ENCODE results near the gene SLC39A5.

Gene SLC39A5

DNA sequence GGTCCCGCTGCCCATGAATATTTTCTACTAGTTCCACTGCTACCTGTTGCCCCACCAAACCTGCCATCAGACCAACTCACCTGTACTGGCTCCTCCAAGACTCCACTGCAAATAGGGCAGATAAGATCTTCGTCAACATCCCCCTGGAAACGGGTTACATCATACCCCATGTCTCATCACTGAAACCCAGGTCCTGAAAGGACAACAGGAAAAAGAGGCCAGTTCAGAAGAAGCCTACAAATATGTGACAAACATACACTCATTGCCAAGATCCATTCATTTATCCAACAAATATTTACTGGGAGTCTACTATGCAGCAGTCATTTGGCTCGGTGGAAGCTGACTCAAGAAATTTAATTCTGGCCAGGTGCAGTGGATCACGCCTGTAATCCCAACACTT lies 16.0 kb upstream of the SLC39A5 start:
- no peak for DNase-seq (ENCODE audit: low spot score)

DNA sequence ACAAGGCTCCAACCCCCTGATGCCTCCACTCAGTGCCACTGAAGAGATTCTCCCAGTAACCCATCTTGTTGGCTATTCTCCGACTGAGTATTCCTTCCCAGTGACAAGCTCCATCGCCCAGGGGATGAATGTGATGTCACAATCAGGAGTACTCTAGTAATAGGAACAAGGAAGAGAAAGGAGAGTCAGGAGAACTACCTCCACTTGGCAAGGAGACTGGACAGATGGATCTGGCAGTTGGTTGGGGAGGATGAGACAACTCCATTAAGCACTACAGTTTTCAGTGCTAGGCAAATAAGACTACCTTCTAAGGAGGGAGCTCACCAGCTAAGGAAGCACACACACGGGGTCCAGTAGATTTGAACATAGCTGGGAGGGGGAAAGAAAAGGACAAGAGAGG lies 13.4 kb upstream of the SLC39A5 start:
- no peak for DNase-seq (ENCODE audit: low spot score)

DNA sequence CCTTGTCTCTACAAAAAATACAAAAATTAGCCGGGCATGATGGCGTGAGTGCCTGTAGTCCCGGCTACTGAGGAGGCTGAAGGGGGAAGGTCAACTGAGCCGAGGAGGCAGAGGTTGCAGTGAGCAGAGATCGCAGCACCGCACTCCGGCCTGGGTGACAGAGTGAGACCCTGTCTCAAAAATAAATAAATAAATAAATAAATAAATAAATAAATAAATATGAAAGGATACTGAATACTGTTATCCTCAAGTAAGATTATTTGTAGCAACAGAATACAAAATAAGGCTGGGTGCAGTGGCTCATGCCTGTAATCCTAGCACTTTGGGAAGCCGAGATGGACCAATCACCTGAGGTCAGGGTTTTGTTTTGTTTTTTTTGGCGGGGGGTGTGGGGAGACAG lies 10.0 kb upstream of the SLC39A5 start:
- no peak for DNase-seq (ENCODE audit: low spot score)

DNA sequence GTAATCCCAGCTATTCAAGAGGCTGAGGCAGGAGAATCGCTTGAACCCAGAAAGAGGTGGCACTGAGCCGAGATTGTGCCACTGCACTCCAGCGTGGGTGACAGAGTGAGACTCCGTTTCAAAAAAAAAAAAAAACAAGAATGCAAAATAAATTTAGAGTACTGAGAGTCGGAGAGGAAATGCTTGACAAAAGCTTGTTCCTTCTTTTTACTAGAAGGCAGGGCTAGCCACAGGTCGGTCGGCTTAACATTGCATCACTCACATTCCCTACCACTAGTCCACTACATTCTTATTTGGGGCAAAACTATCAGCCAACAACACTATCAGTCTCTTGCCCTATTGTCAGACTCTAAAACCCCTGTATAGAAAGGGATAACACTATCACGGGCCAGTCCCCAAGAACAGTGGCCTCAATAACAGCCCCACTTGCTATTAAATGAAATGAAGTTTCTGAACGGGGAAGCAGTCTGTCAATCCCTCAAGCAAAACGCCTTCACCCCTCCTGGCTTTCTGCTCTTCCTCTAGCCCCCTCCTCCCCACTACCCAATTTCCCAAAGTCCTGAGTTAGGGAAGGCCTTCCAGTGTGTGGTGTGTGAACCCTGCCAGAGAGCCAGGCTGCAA lies 9.1 kb upstream of the SLC39A5 start:
- no peak for DNase-seq (ENCODE audit: low spot score)

DNA sequence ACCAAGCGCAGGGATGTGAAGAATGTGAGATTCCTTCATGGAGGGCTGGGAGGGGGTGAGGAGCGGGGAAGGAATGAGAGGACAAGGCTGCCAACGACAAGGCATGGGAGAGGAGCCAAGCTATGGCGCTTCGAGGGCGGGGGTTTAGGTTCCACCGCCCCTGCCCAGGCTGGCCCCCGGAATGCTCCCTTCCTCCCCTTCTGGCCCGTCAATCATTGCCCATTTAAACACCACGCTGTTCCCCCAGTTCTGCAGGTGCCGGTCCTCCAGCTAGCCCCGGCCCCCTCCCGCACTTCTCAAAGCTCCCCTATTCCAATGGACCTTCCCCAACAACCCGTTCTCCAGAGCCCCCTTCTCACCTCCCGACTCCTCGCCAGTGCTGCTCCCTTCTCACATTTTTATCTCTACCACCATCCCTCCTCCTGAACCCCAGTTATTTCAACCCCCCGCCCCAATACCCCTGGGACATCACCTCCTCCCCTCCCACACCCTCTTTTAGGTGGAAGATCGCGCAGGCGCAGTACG lies 8.6 kb upstream of the SLC39A5 start:
- DNase-seq (ENCODE audit: low spot score), result no peak

DNA sequence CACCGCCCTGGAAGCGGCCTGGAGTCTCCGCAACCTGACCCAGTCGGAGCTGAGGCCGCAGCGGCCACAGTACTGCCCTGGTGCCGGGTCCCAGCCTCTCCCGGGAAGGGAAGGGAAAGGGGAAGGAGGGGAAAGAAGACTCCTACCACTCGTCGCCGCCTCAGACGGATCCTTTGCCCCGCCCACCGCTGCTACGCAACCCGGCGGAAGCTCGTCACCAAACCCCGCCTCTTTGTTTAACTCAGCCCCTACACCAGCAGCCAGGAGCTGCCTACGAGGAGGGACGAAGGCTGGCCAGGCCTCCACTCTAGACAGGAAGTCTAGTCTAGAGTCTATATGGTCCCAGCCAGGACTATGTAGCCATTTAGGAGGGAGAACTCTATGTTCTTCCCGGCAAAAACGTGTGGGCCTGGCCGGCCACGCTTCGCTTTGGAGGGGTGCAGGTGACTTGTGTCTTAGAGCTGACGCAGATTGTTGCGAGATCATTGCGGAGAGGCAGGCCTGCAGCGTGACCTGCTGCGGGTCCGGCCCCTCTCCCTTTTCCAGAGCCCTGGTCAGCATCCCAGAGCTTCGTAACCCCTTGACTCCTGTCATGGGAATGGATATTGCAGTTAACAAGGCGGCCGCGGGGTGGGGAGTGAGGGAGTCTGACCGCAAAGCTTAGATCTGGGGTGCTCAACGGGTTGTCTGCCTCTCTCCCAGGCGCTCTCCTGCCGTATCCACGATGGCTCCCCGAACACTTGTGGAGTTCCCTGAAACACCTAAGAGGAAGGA lies 7.9 kb upstream of the SLC39A5 start, which contains the start of gene RNF41:
Gene RNF41, minus strand, starts transcription at position 166 of the 774 bp plus-strand sequence. CDS start 7,875 bp downstream, outside the sequence.
- peak; percentile 96 for DNase-seq (ENCODE audit: low spot score)

DNA sequence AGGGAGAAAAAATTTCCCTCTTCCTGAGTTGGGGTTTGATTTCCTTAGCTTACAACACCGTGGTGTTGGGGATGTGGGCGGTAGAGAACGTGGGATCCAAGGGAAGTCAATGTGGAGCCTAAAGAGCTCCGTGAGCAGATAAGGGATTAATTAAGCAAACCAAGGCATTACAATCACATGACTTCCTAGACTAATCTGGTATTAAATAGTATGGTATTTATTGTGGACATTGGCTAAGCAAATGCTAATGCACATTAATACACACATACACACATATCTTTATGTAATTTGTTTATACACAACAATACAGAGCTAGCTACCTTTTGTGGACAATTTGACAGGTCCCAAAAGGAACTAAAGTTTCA lies 7.3 kb upstream of the SLC39A5 start:
- no peak for DNase-seq (ENCODE audit: low spot score)

DNA sequence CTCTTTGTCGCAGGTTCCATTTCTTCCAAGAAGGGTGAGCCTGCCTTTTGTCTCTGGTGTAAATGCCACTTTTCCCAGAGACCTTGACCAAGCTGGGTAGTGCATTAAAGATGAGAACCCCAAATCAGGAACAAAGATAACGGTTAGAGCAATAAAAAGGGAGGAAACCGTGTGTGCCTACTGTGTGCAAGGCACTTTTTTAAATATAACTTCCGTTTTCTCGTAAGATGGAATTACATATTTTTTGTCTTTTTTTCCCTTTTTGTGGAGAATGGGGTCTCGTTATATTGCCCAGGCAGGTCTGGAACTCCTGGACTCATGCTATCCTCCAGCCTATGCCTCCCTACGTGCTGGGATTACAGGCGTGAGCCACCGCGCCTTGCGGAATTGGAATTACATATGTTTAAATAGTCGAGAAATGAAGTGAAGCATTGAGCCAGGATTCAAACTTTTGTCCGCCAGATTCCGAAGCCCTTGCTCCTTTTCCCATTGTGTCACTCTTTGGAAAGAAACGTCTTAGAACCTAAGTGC lies 6.2 kb upstream of the SLC39A5 start:
- DNase-seq (ENCODE audit: low spot score), result no peak

DNA sequence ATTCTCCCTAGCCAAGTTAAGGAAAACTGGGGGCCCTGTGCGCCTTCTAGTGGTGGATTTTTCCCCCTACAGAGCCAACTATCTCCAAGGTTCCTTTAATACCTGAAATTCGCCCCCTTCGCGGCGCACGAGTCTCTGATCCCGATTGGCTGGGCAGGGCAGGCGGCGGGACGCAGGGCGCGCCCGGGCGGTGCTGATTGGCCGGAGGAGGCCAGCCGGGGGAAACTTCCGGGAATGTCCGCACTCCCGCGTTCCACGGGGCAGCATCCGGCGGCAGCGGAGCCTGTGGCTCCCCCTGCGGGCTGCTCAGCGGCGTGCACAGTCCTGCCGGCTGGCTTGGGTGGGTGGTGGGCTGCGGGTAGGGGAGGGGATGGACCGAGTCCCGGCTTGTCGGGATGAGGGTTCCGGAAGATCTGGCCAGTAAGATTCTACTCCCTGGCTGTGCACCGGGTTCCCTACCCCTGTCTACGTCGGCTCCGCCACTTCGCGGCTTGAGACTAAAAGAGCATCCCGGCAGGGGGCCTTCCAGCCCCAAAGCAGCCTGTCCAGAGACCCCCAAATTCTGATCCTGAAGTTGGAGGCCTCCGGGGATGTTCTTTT lies 5.6 kb upstream of the SLC39A5 start, which contains the start of gene NABP2:
Gene NABP2, plus strand, starts transcription at position 241 of the 600 bp plus-strand sequence. CDS start 515 bp downstream, outside the sequence.
- DNase-seq (ENCODE audit: low spot score), result peak; percentile 96

DNA sequence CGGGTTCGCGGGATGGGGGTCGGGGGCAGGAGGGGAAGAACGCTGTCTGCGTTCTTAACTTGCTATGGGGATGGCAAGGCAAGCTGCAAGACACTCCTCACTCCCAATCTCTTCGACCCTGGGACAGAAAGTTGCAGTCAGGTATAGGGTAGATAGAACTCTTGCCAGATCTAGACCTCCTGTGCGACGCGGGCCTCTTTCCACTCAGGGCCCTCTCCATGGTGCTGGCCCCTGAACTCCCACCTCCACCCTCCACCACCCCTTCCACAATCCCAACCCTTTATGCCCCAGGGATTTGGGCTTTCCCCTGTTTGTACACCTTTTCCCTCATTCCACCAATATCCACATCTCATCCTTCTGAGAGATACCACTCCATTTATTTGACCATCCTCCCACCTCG lies 4.9 kb upstream of the SLC39A5 start:
- no peak for DNase-seq (ENCODE audit: low spot score)

DNA sequence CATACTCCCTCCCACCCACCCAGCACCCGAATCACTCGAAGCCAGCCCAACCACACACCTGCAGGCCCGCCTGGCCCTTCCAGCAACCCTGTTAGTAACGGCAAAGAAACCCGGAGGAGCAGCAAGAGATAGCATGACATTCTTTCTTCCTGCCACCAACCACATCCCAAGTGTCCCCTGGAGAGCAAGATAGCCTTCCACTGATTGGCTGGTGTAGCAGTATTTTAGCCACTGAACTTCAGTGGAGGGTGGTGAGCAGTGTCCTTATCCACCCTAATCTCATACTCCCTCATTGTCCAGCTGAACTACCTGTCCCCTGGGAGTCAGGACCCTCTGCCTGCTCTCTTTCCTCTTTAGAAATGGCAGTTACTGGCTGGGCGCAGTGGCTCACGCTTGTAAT lies 769 bp upstream of the SLC39A5 start:
- no peak for DNase-seq (ENCODE audit: low spot score)

DNA sequence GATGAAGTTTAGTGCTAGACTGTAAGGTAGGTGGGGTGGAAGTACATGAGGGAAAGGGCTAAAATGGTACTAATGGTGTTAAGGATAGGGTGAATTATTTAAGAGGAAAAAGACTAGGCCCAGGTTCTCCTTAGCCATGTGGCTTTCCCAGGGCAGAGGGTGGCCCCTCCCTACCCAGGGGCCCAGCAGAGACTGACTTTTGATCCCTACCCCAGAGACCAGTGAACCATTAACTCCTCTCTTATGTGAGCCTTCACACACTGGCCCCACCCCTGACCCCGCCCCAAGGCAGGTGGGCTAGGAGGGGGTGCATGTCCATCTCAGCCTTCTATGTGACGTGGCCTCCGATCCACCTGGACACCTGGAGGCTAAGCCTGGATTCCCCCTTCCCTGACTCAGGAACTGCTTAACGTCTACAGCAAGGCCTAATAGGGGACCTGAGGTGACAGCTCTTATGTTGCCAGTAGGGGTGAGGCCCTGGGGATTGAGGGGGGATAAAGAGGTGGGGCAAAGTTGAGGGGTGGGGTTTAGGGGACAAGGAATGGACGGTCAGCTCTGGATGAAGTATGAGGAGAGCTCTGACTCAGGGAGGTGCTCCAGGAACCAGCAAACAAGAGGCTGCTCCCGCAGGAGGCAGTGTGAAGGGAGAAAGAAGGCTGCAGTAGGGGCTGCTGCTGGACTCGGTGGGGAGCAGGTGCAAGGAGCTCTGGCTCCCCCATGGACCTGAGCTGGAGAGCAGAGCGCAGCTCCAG lies 757 bp downstream of the SLC39A5 start:
- DNase-seq (ENCODE audit: low spot score), result no peak

DNA sequence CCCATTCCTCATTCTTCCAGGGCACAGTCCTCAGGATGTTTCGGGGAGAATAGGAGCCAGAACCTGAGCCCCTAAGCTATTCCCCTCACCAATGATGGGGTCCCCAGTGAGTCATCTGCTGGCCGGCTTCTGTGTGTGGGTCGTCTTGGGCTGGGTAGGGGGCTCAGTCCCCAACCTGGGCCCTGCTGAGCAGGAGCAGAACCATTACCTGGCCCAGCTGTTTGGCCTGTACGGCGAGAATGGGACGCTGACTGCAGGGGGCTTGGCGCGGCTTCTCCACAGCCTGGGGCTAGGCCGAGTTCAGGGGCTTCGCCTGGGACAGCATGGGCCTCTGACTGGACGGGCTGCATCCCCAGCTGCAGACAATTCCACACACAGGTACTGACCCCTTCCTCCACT lies 1.3 kb downstream of the SLC39A5 start:
- DNase-seq (ENCODE audit: low spot score), result no peak

DNA sequence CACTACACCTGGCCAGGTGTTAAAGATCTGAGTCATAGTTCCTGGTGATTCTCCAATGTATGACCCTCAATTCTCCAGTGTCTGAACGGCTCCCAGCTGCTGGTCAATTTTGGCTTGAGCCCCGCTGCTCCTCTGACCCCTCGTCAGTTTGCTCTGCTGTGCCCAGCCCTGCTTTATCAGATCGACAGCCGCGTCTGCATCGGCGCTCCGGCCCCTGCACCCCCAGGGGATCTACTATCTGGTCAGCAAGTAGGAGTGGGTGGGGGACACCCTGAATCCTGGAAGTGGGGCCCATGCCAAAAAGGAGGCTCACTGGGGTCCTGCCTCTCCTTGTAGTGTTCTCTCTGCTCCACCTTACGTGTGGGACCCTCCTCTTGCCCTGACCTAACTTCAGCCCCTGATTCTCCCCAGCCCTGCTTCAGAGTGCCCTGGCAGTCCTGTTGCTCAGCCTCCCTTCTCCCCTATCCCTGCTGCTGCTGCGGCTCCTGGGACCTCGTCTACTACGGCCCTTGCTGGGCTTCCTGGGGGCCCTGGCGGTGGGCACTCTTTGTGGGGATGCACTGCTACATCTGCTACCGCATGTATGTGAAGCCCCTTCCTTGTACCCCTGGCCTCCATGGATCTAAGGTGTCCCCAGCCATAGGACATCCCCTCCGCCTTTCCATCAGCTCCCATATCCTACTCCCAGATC lies 5.0 kb downstream of the SLC39A5 start:
- DNase-seq (ENCODE audit: low spot score), result no peak

DNA sequence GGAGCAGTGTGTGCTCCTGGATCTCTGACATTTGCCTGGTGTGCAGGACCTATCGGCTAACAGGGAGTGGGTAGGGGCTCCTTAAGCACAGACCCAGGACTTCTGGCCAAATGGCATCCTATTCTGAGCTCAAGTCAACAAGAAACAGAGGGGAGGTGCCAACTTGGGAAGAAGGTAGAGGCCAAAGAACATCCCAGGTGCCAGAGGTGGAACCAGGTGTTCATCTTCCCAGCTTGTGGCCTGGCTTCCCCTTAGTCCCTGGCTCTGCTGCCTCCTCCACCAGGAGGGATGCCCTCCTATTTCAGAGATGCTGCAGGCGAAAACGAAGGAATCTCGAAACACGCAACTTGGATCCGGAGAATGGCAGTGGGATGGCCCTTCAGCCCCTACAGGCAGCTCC lies 6.2 kb downstream of the SLC39A5 start:
- DNase-seq (ENCODE audit: low spot score), result no peak

DNA sequence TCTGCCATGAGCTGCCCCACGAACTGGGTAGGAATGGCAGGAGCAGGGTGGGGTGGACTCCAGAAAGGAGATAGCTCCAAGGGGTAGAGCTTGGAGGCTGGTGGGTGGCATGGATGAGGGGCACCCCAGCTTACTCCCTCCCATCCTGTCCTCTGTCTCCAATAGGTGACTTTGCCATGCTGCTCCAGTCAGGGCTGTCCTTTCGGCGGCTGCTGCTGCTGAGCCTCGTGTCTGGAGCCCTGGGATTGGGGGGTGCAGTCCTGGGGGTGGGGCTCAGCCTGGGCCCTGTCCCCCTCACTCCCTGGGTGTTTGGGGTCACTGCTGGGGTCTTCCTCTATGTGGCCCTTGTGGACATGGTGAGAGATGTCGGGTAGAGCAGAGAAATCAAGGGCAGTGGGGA lies 7.1 kb downstream of the SLC39A5 start:
- no peak for DNase-seq (ENCODE audit: low spot score)

DNA sequence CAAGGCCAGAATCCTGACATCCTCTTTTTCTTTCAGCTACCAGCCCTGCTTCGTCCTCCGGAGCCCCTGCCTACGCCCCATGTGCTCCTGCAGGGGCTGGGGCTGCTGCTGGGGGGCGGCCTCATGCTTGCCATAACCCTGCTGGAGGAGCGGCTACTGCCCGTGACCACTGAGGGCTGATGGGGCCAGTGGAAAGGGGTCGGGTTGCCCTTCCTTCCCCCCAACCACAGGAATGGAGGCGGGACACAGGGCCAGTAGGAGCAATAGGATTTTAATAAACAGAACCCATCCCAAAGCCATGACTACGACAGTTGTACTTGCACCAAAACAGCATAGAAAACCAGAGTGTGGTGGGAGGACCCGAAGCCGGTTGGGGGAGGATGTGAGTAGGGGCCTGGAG lies 7.7 kb downstream of the SLC39A5 start:
- DNase-seq (ENCODE audit: low spot score), result no peak

DNA sequence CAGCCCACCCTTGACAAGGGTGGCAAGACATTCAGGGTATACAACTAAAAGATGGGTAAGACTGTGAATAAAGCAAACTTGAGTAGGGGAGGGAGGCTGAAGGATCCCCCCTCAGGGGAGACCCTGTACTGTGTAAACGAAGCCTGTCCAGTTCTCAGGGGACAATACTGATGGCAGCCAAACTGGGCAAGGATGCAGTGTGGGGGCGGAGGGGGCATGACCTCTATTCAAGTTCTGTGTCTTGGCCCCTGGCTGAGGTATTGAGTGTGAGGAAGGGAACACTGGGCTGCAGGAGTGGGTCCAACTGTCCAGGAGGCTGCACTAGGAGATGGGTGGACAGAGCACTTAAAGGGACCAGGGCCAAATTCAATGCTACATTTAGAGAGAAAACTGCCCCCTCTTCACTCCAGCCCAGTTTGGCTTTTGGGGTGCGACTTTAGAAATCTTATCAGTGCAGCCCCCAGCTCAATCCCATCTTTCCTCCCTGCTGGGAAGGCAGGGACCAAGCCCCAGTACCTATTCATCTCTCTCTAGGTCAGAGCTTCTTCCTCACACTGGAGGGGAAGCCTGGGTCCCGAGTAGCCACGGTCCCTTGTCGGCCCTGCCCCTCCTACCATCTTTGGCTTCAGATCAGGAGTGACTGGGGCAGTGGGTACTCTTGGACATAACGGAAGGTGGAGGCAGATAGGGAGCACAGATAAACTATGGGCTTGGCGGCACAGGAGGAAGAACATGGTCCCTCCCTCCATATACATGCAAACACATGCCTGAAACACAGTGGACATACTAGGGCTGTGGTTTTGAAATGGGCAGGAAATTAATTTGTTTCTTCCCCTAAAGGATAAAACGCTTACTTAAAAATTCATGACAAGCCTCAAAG lies 11.8 kb downstream of the SLC39A5 start:
- no peak for DNase-seq (ENCODE audit: low spot score)

DNA sequence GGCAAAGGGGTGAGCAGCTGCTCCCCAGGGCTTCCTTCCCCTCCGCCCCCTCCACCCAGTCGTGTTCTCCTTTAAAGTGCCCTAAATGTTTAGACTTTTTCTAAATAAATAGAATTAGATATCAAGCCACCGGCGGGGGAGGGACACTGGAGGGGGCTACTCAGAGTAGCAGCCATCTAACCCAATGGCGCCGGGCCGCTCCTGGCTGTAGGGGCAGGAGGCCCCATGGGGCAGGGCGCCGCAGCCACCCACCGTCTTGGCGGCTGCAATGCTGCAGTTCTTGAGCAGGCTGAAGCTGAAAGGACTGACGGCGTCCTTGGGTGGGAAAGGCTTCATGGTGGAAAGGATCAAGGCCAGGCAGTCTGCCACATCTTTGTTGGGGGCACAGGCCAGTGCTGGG lies 13.1 kb downstream of the SLC39A5 start:
- DNase-seq (ENCODE audit: low spot score), result no peak

DNA sequence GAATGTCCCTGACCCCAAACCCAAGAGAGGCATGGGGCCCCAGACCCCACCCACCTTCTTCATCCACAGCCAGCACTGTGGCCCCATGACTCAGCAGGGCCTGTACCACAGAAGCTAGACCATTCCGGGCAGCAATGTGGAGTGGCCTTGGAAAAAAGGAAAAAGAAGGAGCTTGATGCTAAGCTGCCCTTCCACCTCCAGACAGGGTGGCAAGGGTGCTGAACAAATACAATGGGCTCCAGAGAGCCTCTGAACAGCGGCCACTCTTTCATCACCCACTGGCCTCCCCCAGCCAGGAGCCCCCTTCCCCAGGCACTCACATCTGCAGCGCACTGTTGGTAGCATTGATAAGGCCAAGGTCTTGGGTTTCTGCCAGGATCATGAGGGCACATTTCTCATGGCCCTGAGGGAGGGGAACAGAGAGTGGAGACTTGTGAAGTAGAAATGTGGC lies 13.9 kb downstream of the SLC39A5 start:
- DNase-seq (ENCODE audit: low spot score), result no peak
